Measurements from ENCODE around the gene SLC4A5.

DNA sequence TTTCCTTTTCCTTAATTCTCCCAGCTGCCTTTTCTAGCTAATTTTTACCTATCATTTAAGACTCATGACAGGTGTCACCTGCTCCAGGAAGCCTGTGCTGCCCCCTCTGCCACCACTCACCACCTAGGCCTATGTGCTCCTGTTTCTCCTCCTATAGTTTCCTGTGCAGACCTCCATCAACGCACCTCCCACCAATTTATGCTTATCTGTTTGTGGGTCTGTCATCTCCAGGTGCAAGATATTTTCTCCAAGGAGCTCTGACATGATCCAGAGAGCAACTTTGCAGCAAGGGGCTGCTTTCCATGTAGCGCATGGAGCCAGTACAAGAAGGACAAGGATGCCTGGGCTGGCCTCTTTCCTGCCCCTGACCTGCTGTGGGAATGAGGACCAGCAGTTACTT is 42.7 kb downstream of the SLC4A5 start:
- TF ChIP-seq, protein P1, sequence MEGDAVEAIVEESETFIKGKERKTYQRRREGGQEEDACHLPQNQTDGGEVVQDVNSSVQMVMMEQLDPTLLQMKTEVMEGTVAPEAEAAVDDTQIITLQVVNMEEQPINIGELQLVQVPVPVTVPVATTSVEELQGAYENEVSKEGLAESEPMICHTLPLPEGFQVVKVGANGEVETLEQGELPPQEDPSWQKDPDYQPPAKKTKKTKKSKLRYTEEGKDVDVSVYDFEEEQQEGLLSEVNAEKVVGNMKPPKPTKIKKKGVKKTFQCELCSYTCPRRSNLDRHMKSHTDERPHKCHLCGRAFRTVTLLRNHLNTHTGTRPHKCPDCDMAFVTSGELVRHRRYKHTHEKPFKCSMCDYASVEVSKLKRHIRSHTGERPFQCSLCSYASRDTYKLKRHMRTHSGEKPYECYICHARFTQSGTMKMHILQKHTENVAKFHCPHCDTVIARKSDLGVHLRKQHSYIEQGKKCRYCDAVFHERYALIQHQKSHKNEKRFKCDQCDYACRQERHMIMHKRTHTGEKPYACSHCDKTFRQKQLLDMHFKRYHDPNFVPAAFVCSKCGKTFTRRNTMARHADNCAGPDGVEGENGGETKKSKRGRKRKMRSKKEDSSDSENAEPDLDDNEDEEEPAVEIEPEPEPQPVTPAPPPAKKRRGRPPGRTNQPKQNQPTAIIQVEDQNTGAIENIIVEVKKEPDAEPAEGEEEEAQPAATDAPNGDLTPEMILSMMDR (conservative IDR thresholded peaks at IDR 0.05), result no peak
- TF ChIP-seq EZH2 (IDR thresholded peaks at IDR 0.05; ENCODE audit: low read depth), result no peak
